Measurements from ENCODE around the gene KIAA0040. TPM values are rescaled to one million over a fixed set of nuclear protein-coding genes. Genes with fewer than 3 reads are reported as not detected.
"Not testable (repeated sequence)": the region's sequence is repeated elsewhere in the genome, so short reads cannot be mapped to it uniquely, and the experiment has no call there.

Gene KIAA0040
- total RNA-seq, 2 experiments from 2014 or later = 26.4 to 27.6 TPM

DNA sequence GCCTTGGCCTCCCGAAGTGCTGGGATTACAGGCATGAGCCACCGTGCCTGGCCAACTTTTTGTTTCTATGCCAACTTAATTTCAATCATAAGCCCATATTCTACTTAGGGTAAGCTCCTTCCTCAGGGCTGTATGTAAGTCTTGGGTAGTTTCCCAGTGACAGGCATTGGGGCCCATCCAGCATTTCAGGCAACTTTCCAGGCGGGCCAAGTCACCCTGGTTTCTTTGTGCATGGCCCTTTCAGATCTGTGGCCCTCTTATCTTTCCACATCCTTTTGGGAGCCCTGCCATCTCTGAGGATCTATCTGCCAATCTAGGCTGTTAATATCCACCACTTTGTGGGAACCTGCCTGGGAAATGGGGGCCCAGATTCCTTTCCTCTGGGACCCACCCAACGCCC, 66.2 kb downstream of the KIAA0040 start:
- H3K4me1 Mint-ChIP-seq = no peaks in the 10 kb centered on the region

GRCh38 chr1:175124861-175125260, 67.7 kb downstream of the KIAA0040 start:
- Mint-ChIP-seq H3K4me1 (no peaks in the 10 kb centered on the region), H3K9me3 (no peaks in the 10 kb centered on the region)

More for the DNA sequence above, 66.2 kb downstream of the KIAA0040 start:
- H3K9me3 Mint-ChIP-seq = no peaks in the 10 kb centered on the region
- no peak for DNase-seq
- no peak overlapping the region for H3K4me3 Mint-ChIP-seq
- H3K36me3 Mint-ChIP-seq = no peaks in the 10 kb centered on the region
- H3K27me3 Mint-ChIP-seq = no peaks in the 10 kb centered on the region
- H3K27ac Mint-ChIP-seq = no peak overlapping the region

GRCh38 chr1:175120511-175120910, 72.1 kb downstream of the KIAA0040 start:
- DNase-seq = no peak
- Mint-ChIP-seq H3K27ac (no peak overlapping the region), H3K36me3 (no peaks in the 10 kb centered on the region), H3K9me3 (no peaks in the 10 kb centered on the region), H3K27me3 (no peaks in the 10 kb centered on the region), H3K4me3 (no peak overlapping the region), H3K4me1 (no peaks in the 10 kb centered on the region)

More at GRCh38 chr1:175124861-175125260, 67.7 kb downstream of the KIAA0040 start:
- no peak for DNase-seq
- Mint-ChIP-seq H3K4me3 (no peak overlapping the region), H3K36me3 (no peaks in the 10 kb centered on the region), H3K27ac (no peak overlapping the region), H3K27me3 (no peaks in the 10 kb centered on the region)

DNA sequence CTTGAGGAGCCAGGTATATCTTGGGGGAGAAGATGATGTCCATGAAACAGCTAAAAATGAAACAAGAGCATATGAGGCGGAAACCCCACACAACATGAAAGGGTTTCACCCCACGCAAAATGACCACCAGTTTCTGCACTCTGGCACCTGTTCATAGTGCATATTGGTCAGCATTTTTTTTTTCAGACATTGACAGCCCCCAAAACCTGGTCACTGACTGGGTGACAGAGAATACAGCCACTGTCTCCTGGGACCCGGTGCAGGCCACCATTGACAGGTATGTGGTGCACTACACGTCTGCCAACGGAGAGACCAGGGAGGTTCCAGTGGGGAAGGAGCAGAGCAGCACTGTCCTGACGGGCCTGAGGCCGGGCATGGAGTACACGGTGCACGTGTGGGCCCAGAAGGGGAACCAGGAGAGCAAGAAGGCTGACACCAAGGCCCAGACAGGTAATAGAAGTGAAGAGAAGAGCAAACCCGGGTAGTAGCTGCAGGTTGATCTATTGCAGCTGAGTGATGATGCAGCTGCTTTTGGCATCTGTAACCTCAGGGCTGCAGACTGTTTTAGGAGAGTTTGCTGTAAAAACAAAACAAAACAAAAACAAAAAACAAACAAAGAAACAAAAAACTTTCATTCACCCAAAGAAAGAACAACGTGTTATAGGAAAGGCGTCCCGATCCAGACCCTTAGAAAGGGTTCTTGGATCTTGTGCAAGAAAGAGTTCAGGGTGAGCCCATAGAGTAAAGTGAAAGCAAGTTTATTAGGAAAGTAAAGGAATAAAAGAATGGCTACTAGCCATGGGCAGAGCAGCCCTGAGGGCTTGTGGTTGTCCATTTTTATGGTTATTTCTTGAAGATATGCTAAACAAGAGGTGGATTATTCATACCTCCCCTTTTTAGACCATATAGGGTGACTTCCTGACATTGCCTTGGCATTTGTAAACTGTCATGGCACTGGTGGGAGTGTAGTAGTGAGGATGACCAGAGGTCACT, 73.9 kb downstream of the KIAA0040 start:
- Mint-ChIP-seq H3K4me1 (no peaks in the 10 kb centered on the region), H3K27me3 (no peaks in the 10 kb centered on the region), H3K27ac (no peak overlapping the region), H3K36me3 (no peaks in the 10 kb centered on the region), H3K9me3 (peaks cover 5% of the 10 kb centered on the region), H3K4me3 (no peak overlapping the region)
- no peak for DNase-seq

- Mint-ChIP-seq H3K9me3 (peaks cover 14% of the 10 kb centered on the region), H3K36me3 (peaks cover 2% of the 10 kb centered on the region), H3K4me1 (no peaks in the 10 kb centered on the region), H3K27me3 (no peaks in the 10 kb centered on the region), H3K4me3 (no peak overlapping the region), H3K27ac (no peak overlapping the region)
- no peak for DNase-seq
Measured at GRCh38 chr1:175116903-175117302, 75.7 kb downstream of the KIAA0040 start.

- Mint-ChIP-seq H3K27me3 (no peaks in the 10 kb centered on the region), H3K27ac (no peak overlapping the region), H3K36me3 (peaks cover 2% of the 10 kb centered on the region), H3K4me1 (no peaks in the 10 kb centered on the region), H3K4me3 (no peak overlapping the region), H3K9me3 (peaks cover 14% of the 10 kb centered on the region)
- no peak for DNase-seq
Measured at GRCh38 chr1:175116210-175116798, 76.3 kb downstream of the KIAA0040 start.

DNA sequence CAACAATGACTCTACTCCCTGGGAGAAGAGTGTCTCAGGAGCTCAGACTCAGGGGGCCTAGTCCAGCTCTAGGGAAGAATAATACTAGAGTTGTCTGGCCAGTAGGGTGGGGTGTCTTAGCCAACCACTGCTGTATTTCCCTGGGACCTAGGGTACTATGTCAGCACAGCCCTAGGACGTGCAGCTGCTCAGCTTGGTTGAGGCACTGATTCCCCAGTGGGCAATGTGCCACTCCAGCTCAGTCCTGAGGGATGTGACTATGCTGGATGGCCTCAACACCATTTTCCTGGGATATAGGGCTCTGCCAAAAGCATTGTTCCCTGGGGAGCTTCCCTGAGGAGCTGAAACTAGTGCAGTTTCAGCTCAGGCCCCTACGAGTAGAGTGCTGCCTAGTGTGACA, 77.6 kb downstream of the KIAA0040 start:
- no peak for DNase-seq
- Mint-ChIP-seq H3K27me3 (no peaks in the 10 kb centered on the region), H3K4me3 (no peak overlapping the region), H3K27ac (no peak overlapping the region), H3K36me3 (peaks cover 2% of the 10 kb centered on the region), H3K4me1 (no peaks in the 10 kb centered on the region), H3K9me3 (peaks cover 14% of the 10 kb centered on the region)

- H3K27me3 Mint-ChIP-seq, H3K36me3 Mint-ChIP-seq, H3K9me3 Mint-ChIP-seq, H3K4me3 Mint-ChIP-seq, H3K4me1 Mint-ChIP-seq, DNase-seq, H3K27ac Mint-ChIP-seq: not testable (repeated sequence)
Measured at GRCh38 chr1:175108331-175108820, 84.2 kb downstream of the KIAA0040 start.

Other genes with a start within 250 kb of the KIAA0040 start
- 100 to 1,000 TPM; 345 to 385 TPM for gene CACYBP, start 192.8 kb downstream of the KIAA0040 start, total RNA-seq
- 10 to 100 TPM; 42.1 to 44.0 TPM for gene MRPS14, start 169.4 kb downstream of the KIAA0040 start, total RNA-seq
- gene TNN, start 124.9 kb downstream of the KIAA0040 start, total RNA-seq = under 1 TPM in 1 of 2 experiments, not detected in 1; 0.06 TPM

Data from activated naive CD8-positive, alpha-beta T cell treated with anti-CD3 and anti-CD28 coated beads for 36 hours (primary cell).